Mucosa of stomach (tissue), 1 donor: ENCODE data around the gene SF3B1.
"Not testable (repeated sequence)": the region's sequence is repeated elsewhere in the genome, so short reads cannot be mapped to it uniquely, and the experiment has no call there.

Source experiments
- H3K27me3 ChIP-seq: one replicate; pipeline ENCODE4 v1.7.0; 2013; ENCODE audit warnings: mild to moderate bottlenecking, low read length; ENCODE audit not compliant: control insufficient read depth, insufficient read depth
- H3K36me3 ChIP-seq: one replicate; pipeline ENCODE4 v1.7.0; 2013; ENCODE audit warnings: low read length; ENCODE audit not compliant: control insufficient read depth, insufficient read depth
- H3K4me1 ChIP-seq: one replicate; pipeline ENCODE4 v1.7.0; 2013; ENCODE audit warnings: mild to moderate bottlenecking, low read length; ENCODE audit not compliant: control insufficient read depth, insufficient read depth
- H3K4me3 ChIP-seq: one replicate; pipeline ENCODE4 v1.7.0; 2013; ENCODE audit warnings: low read length
- H3K9ac ChIP-seq: one replicate; pipeline ENCODE4 v1.7.0; 2013; ENCODE audit warnings: mild to moderate bottlenecking, low read length, moderate library complexity
- H3K9me3 ChIP-seq: one replicate; pipeline ENCODE4 v1.7.0; 2013; ENCODE audit warnings: mild to moderate bottlenecking, low read length, moderate library complexity; ENCODE audit not compliant: control insufficient read depth
- donor health status: Pancreatic carcinoma.

Gene SF3B1, protein sequence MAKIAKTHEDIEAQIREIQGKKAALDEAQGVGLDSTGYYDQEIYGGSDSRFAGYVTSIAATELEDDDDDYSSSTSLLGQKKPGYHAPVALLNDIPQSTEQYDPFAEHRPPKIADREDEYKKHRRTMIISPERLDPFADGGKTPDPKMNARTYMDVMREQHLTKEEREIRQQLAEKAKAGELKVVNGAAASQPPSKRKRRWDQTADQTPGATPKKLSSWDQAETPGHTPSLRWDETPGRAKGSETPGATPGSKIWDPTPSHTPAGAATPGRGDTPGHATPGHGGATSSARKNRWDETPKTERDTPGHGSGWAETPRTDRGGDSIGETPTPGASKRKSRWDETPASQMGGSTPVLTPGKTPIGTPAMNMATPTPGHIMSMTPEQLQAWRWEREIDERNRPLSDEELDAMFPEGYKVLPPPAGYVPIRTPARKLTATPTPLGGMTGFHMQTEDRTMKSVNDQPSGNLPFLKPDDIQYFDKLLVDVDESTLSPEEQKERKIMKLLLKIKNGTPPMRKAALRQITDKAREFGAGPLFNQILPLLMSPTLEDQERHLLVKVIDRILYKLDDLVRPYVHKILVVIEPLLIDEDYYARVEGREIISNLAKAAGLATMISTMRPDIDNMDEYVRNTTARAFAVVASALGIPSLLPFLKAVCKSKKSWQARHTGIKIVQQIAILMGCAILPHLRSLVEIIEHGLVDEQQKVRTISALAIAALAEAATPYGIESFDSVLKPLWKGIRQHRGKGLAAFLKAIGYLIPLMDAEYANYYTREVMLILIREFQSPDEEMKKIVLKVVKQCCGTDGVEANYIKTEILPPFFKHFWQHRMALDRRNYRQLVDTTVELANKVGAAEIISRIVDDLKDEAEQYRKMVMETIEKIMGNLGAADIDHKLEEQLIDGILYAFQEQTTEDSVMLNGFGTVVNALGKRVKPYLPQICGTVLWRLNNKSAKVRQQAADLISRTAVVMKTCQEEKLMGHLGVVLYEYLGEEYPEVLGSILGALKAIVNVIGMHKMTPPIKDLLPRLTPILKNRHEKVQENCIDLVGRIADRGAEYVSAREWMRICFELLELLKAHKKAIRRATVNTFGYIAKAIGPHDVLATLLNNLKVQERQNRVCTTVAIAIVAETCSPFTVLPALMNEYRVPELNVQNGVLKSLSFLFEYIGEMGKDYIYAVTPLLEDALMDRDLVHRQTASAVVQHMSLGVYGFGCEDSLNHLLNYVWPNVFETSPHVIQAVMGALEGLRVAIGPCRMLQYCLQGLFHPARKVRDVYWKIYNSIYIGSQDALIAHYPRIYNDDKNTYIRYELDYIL

DNA sequence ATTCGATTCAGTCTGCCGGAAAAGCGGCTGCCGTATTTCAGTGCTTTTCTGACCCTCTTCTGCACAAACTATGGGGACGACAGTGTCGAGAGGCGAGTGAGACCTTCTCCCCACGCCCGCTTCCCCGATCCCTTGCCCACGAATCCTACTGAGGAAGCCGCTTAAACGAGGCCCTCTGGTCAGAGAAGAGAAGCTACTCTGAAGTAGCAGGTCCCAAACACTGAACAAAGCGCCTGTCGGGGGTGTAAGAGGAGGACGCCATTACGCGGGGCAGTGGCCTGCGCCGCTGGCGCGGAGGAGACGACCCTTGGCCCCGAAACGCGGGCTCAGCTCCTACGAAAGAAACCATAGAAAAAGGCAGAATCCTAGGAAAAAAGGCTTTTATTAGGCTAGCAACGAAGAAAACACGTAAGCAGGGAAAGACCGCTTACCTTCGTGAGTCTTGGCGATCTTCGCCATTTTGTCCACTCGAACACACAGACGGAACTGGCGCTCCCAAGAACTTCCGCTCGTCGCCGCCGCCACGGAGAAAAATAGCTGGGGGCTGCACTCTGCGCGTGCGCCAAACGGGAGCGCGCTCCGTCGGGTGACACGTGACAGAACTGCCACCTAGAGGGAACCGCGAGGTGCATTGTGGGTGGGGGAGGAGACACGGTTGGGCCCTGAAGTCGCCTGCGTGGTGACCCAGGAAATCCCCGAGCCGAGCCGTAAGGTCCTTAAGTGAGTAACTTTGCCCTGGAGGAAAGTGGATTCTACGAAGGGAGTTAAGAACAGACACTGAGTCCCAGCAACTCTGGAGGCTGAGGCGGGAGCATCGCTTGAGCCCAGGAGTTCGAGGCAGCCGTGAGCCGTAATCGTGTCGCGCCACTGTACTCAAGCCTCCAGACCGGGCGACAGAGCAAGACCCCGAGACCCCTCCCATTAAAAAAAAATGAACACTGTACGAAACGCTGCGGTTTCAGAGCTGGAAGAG lies at the start of gene SF3B1:
TSS of gene SF3B1 (minus strand) at position 488 of the 973 bp plus-strand sequence. CDS start at position 459, 29 bp downstream.
- peaks cover 36% of the 10 kb centered on the region for H3K4me1 ChIP-seq

DNA sequence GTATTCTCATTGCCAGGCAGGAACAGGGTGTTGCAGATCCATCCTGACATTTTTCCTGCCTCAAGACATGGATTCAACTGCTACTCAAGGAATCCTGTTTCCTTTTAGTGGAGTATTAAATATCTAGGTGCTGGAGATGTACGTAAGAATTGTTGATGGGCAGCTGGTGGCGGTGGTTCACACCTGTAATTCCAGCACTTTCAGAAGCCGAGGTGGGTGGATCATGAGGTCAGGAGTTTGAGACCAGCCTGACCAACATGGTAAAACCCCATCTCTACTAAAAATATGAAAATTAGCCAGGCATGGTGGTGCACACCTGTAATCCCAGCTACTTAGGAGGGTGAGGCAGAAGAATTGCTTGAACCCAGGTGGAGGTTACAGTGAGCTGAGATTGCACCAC lies 49.4 kb upstream of the SF3B1 start:
- not testable (repeated sequence) for H3K9me3 ChIP-seq, H3K27me3 ChIP-seq, H3K4me3 ChIP-seq, H3K9ac ChIP-seq, H3K4me1 ChIP-seq, H3K36me3 ChIP-seq

More for the DNA sequence above, at the start of gene SF3B1:
- H3K36me3 ChIP-seq: no peaks in the 10 kb centered on the region
- peak within 1 kb of the TSS; percentile 89 for H3K4me3 ChIP-seq
- peak within 1 kb of the TSS; percentile 99 for H3K9ac ChIP-seq
- H3K9me3 ChIP-seq: no peaks in the 10 kb centered on the region
- H3K27me3 ChIP-seq: no peaks in the 10 kb centered on the region

GRCh38 chr2:197480165-197481036 lies 45.6 kb upstream of the SF3B1 start:
- Histone ChIP-seq H3K27me3 (no peaks in the 10 kb centered on the region), H3K9me3 (no peaks in the 10 kb centered on the region), H3K9ac (no peak overlapping the region), H3K4me3 (no peak overlapping the region), H3K4me1 (no peaks in the 10 kb centered on the region), H3K36me3 (peaks cover 10% of the 10 kb centered on the region)

DNA sequence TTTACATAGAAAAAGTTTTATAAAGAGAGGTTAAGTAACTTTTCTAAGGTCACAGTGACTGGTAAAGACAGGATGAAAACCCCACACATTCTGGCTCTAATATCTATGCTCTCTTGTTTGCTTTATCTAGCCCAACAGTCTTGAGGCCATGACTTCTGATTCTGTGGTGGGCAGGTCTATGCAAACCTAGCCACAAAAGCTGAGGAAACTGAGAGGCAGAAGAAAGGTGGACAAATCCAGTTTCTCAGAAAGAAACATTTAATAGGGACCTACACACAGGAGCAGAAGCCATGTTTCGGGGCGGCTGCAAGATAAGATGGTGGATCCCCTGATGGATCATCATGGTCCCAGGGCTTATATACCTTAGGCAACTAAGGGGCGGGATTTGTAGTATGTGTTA lies 43.0 kb upstream of the SF3B1 start:
- peaks cover 10% of the 10 kb centered on the region for H3K36me3 ChIP-seq
- no peaks in the 10 kb centered on the region for H3K9me3 ChIP-seq
- H3K9ac ChIP-seq: no peak overlapping the region
- no peaks in the 10 kb centered on the region for H3K27me3 ChIP-seq
- H3K4me1 ChIP-seq: no peaks in the 10 kb centered on the region
- no peak overlapping the region for H3K4me3 ChIP-seq

- Histone ChIP-seq H3K27me3 (no peaks in the 10 kb centered on the region), H3K9ac (no peak overlapping the region), H3K4me3 (no peak overlapping the region), H3K4me1 (no peaks in the 10 kb centered on the region), H3K36me3 (peaks cover 8% of the 10 kb centered on the region), H3K9me3 (no peaks in the 10 kb centered on the region)
Measured at GRCh38 chr2:197472166-197472565, 37.3 kb upstream of the SF3B1 start.

DNA sequence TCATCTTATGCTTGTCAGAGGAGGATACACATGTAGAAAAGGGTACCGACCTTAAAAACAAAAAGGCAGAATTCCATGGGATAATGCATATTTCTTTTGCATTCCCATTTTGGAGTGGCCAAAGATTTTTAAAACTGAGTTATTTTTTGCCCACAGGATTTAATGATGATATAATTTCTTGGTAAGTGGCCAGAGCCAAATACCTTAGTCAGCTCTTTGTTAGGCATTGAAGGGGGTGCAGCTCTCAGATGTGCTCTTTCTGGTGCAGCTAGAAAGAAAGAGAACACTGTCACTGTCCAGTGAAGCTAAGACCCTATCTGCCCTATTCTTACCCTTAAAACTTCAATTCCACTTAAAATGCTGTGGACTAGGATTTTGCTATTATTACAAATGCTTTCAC lies 29.3 kb upstream of the SF3B1 start:
- H3K9ac ChIP-seq: no peak overlapping the region
- peaks cover 17% of the 10 kb centered on the region for H3K4me1 ChIP-seq
- H3K9me3 ChIP-seq: no peaks in the 10 kb centered on the region
- H3K36me3 ChIP-seq: peaks cover 4% of the 10 kb centered on the region
- no peaks in the 10 kb centered on the region for H3K27me3 ChIP-seq
- H3K4me3 ChIP-seq: no peak overlapping the region

DNA sequence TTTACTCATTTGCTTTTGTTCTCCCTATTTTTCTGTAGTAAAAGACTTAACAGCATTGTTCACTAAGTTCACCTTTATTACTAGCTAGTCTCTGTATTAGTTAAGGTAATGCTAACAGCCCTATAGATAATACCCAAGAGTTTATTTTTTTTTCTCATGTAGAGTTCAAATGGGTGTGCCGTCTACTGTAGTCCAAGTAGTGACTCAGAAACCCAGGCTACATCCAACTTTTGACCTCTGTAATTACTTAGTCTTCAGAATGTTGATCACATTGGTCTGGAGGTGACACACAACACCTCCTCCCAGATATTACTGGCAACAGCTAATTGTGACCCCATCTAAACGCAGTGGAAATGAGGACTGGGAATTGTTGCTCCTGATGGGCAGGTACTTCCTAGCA lies 26.2 kb upstream of the SF3B1 start:
- Histone ChIP-seq H3K9me3 (no peaks in the 10 kb centered on the region), H3K27me3 (no peaks in the 10 kb centered on the region), H3K9ac (peak overlapping the region; percentile 10), H3K4me3 (no peak overlapping the region), H3K4me1 (peaks cover 19% of the 10 kb centered on the region), H3K36me3 (no peaks in the 10 kb centered on the region)

DNA sequence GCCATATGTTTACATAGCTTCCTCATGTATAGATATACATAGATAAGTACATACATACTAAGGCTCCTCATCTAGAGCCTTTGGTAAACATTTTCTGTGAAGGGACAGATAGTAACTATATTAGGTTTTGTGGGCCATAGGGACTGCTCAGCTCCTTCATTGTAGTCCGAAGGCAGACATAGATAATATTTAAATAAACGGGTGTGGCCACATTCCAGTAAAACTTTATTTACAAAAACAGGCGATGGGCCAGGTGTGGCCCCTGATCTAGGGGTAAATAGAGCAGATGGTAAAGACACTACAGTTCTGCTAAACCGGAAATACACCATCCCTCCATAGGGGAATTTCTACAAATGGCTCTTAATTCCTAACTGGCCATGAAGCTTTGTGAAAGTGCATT lies 25.8 kb upstream of the SF3B1 start:
- Histone ChIP-seq H3K9me3 (no peaks in the 10 kb centered on the region), H3K36me3 (no peaks in the 10 kb centered on the region), H3K4me1 (peaks cover 19% of the 10 kb centered on the region)

DNA sequence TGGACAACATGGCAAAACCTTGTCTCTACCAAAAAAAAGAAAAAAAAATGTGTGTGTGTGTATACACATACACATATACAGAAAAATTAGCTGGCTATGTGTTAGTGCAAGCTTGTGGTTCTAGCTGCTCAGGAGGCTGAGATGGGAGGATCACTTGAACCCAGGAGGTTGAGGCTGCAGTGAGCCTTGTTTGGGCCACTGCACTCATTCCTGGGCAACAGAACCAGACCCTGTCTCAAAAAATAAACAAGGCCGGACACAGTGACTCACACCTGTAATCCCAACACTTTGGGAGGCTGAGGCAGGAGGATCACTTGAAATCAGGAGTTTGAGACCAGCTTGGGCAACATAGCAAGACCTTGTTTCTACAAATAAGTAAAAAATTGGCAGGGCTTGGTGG lies 20.6 kb upstream of the SF3B1 start:
- no peaks in the 10 kb centered on the region for H3K36me3 ChIP-seq
- no peak overlapping the region for H3K4me3 ChIP-seq
- H3K9me3 ChIP-seq: no peaks in the 10 kb centered on the region
- no peak overlapping the region for H3K9ac ChIP-seq
- H3K4me1 ChIP-seq: peaks cover 16% of the 10 kb centered on the region
- H3K27me3 ChIP-seq: no peaks in the 10 kb centered on the region

More for the DNA sequence above, 25.8 kb upstream of the SF3B1 start:
- no peaks in the 10 kb centered on the region for H3K27me3 ChIP-seq
- no peak overlapping the region for H3K4me3 ChIP-seq
- peak overlapping the region; percentile 10 for H3K9ac ChIP-seq

- Histone ChIP-seq H3K4me1 (peaks cover 12% of the 10 kb centered on the region), H3K36me3 (no peaks in the 10 kb centered on the region), H3K4me3 (no peak overlapping the region), H3K27me3 (no peaks in the 10 kb centered on the region), H3K9ac (peak overlapping the region; percentile 100), H3K9me3 (no peaks in the 10 kb centered on the region)
Measured at GRCh38 chr2:197454923-197455322, 20.1 kb upstream of the SF3B1 start.
